H1 (cell line): ENCODE data around the gene STAU1. TPM values are rescaled to one million over a fixed set of nuclear protein-coding genes. Genes with fewer than 3 reads are reported as not detected.
"Not testable (repeated sequence)": the region's sequence is repeated elsewhere in the genome, so short reads cannot be mapped to it uniquely, and the experiment has no call there.

Experiments
- CTCF ChIA-PET: fragments of 300-600 bp; sonication (Branson Sonifier 250); formaldehyde crosslinking; loops from one replicate; lab custom pipeline; 2021; ENCODE audit not compliant: partially characterized antibody; lab: Charles Lee
- POLR2A ChIA-PET: fragments of 300-600 bp; sonication (Branson Sonifier 250); formaldehyde crosslinking; loops from one replicate; lab custom pipeline; 2021; ENCODE audit warnings: inconsistent platforms; ENCODE audit not compliant: partially characterized antibody; lab: Charles Lee
- DNase-seq, 2 experiments: peaks; one replicate each; pipeline versions ENCODE4 v3.0.0 to v3.0.0-alpha.2; 2010 to 2022; ENCODE audit warnings: low spot score in 2 of 2, low read depth in 1 of 2, mixed read lengths in 1 of 2
- FAIRE-seq: peaks from 2 replicates; lab custom pipeline; 2011; peaks lifted over from hg19 to GRCh38; lab: Jason Lieb, UNC
- H2AFZ ChIP-seq: 2 replicates; pipeline ENCODE4 v1.8.1; 2012; ENCODE audit warnings: low read length, inconsistent platforms
- H2AK5ac ChIP-seq: 2 replicates; pipeline ENCODE4 v1.6.1; 2013; ENCODE audit warnings: low read depth, low read length
- H2BK120ac ChIP-seq: replicated peaks from 2 replicates; pipeline ENCODE3; 2013; ENCODE audit warnings: low read depth, low read length, inconsistent platforms
- H2BK12ac ChIP-seq: 2 replicates; pipeline ENCODE4 v1.6.1; 2013; ENCODE audit warnings: low read depth, low read length
- H2BK15ac ChIP-seq: 2 replicates; pipeline ENCODE4 v1.6.1; 2013; ENCODE audit warnings: low read length
- H2BK20ac ChIP-seq: 2 replicates; pipeline ENCODE4 v1.6.1; 2013; ENCODE audit warnings: low read length
- H2BK5ac ChIP-seq: 2 replicates; pipeline ENCODE4 v1.6.1; 2013; ENCODE audit warnings: low read depth, low read length
- H3K14ac ChIP-seq: 2 replicates; pipeline ENCODE4 v1.6.1; 2013; ENCODE audit warnings: inconsistent platforms; ENCODE audit not compliant: insufficient read length
- H3K18ac ChIP-seq: 2 replicates; pipeline ENCODE4 v1.6.1; 2013; ENCODE audit warnings: low read length; ENCODE audit errors: extremely low read depth
- H3K23ac ChIP-seq: 2 replicates; pipeline ENCODE4 v1.6.1; 2013; ENCODE audit warnings: inconsistent platforms; ENCODE audit not compliant: insufficient read length
- H3K23me2 ChIP-seq: 2 replicates; pipeline ENCODE4 v1.6.1; 2013; ENCODE audit warnings: low read depth, low read length
- H3K27ac ChIP-seq: 2 replicates; pipeline ENCODE4 v1.6.1; 2011; ENCODE audit warnings: low read depth, low read length, inconsistent platforms
- H3K27me3 ChIP-seq, 4 experiments: replicated peaks in 1 of 4; 1 replicate in 1 of 4; 2 replicates in 3 of 4; pipeline versions ENCODE4 v1.6.1 to v1.8.1; 2011 to 2013; ENCODE audit warnings: low read length in 3 of 4, mild to moderate bottlenecking in 3 of 4, inconsistent platforms in 2 of 4, mixed read lengths in 2 of 4, moderate library complexity in 1 of 4; ENCODE audit not compliant: control insufficient read depth in 3 of 4, insufficient read depth in 3 of 4; ENCODE audit errors: extremely low read depth in 1 of 4
- H3K36me3 ChIP-seq, 4 experiments: 2 replicates each; pipeline versions ENCODE4 v1.6.1 to v1.8.1; 2011 to 2013; ENCODE audit warnings: mild to moderate bottlenecking in 4 of 4, low read length in 3 of 4, moderate library complexity in 2 of 4, control low read depth in 1 of 4, inconsistent platforms in 1 of 4; ENCODE audit not compliant: insufficient read depth in 4 of 4, control insufficient read depth in 2 of 4
- H3K4ac ChIP-seq: replicated peaks from 2 replicates; pipeline ENCODE3; 2013; ENCODE audit warnings: low read length, low read depth, mixed read lengths, inconsistent platforms; ENCODE audit not compliant: insufficient read length
- H3K4me1 ChIP-seq, 4 experiments: replicated peaks in 1 of 4; 1 replicate in 1 of 4; 2 replicates in 3 of 4; pipeline versions ENCODE4 v1.6.1 to v1.8.1; 2011 to 2013; ENCODE audit warnings: low read length in 3 of 4, inconsistent platforms in 2 of 4, mixed read lengths in 1 of 4; ENCODE audit not compliant: insufficient read depth in 4 of 4, control insufficient read depth in 3 of 4
- H3K4me2 ChIP-seq, 2 experiments: 2 replicates each; pipeline versions ENCODE4 v1.6.1 to v1.8.1; 2011 to 2013; ENCODE audit warnings: low read depth in 2 of 2, low read length in 2 of 2, control low read depth in 1 of 2, inconsistent platforms in 1 of 2, mild to moderate bottlenecking in 1 of 2; ENCODE audit not compliant: insufficient read depth in 1 of 2
- H3K4me3 ChIP-seq, 4 experiments: fragments of 200-600, 300-600 bp in 1 of 4; sonication (generic), shearing (Covaris generic), sonication (Bioruptor Twin) in 1 of 4; 2 replicates each; pipeline versions ENCODE4 v1.5.1 to v1.8.1; 2011 to 2016; ENCODE audit warnings: low read length in 4 of 4, low read depth in 3 of 4, control low read depth in 2 of 4, inconsistent platforms in 2 of 4, mild to moderate bottlenecking in 2 of 4, mixed read lengths in 1 of 4, moderate library complexity in 1 of 4; ENCODE audit not compliant: insufficient read depth in 2 of 4; ENCODE audit errors: extremely low read depth in 1 of 4
- H3K56ac ChIP-seq: replicated peaks from 2 replicates; pipeline ENCODE3; 2013; ENCODE audit warnings: low read depth, mild to moderate bottlenecking, mixed read lengths, low read length, inconsistent platforms; ENCODE audit not compliant: insufficient read length
- H3K79me1 ChIP-seq: 2 replicates; pipeline ENCODE4 v1.6.1; 2013; ENCODE audit warnings: low read depth, low read length, control low read depth
- H3K79me2 ChIP-seq, 2 experiments: 2 replicates each; pipeline versions ENCODE4 v1.6.1 to v1.8.1; 2012 to 2013; ENCODE audit warnings: low read length in 2 of 2, mild to moderate bottlenecking in 2 of 2, inconsistent platforms in 1 of 2; ENCODE audit not compliant: insufficient read depth in 2 of 2, control insufficient read depth in 1 of 2
- H3K9ac ChIP-seq, 4 experiments: replicated peaks in 1 of 4; 1 replicate in 1 of 4; 2 replicates in 3 of 4; pipeline versions ENCODE4 v1.6.1 to v1.8.1; 2011 to 2013; ENCODE audit warnings: low read depth in 3 of 4, low read length in 3 of 4, control low read depth in 2 of 4, mild to moderate bottlenecking in 2 of 4, moderate library complexity in 2 of 4, inconsistent platforms in 1 of 4; ENCODE audit errors: extremely low read depth in 1 of 4
- H3K9me3 ChIP-seq, 2 experiments: 2 replicates each; pipeline versions ENCODE4 v1.6.1 to v1.8.1; 2012 to 2013; ENCODE audit warnings: mild to moderate bottlenecking in 2 of 2, moderate library complexity in 2 of 2, control low read depth in 1 of 2, inconsistent platforms in 1 of 2, low read depth in 1 of 2, low read length in 1 of 2, mixed read lengths in 1 of 2; ENCODE audit not compliant: insufficient read depth in 2 of 2
- H4K20me1 ChIP-seq, 2 experiments: replicated peaks in 1 of 2; 2 replicates each; pipeline versions ENCODE3 to v1.8.1; 2011 to 2013; ENCODE audit warnings: inconsistent platforms in 2 of 2, low read length in 2 of 2, mild to moderate bottlenecking in 1 of 2; ENCODE audit not compliant: insufficient read depth in 2 of 2, control insufficient read depth in 1 of 2
- H4K5ac ChIP-seq: 2 replicates; pipeline ENCODE4 v1.6.1; 2013; ENCODE audit warnings: low read length, low read depth, mixed read lengths, inconsistent platforms; ENCODE audit not compliant: insufficient read length
- H4K8ac ChIP-seq: 2 replicates; pipeline ENCODE4 v1.8.0; 2013; ENCODE audit warnings: mild to moderate bottlenecking, moderate library complexity, low read length, inconsistent platforms; ENCODE audit not compliant: insufficient read depth; ENCODE audit errors: extremely low read depth
- H4K91ac ChIP-seq: replicated peaks from 2 replicates; pipeline ENCODE3; 2013; ENCODE audit warnings: low read length, mixed read lengths, inconsistent platforms; ENCODE audit not compliant: insufficient read length
- POLR2A ChIP-seq, 2 experiments: IDR thresholded peaks; 1 replicate in 1 of 2; 2 replicates in 1 of 2; pipeline ENCODE4 v1.6.1; 2011; ENCODE audit warnings: low read depth in 2 of 2, low read length in 2 of 2, mild to moderate bottlenecking in 2 of 2; ENCODE audit errors: control extremely low read depth in 1 of 2
- WGBS, 2 experiments: shearing (Covaris generic) in 1 of 2; methylation state at CpG; one replicate each; pipeline versions ENCODE4 v1.1.6 to v1.1.7; 2013 to 2015; ENCODE audit warnings: low lambda C conversion rate in 2 of 2, mixed read lengths in 2 of 2, inconsistent platforms in 1 of 2, low coverage in 1 of 2, missing lambda C conversion rate in 1 of 2; ENCODE audit not compliant: insufficient replicate concordance in 2 of 2, insufficient coverage in 1 of 2, insufficient read length in 1 of 2; ENCODE audit errors: extremely low coverage in 1 of 2, missing lambda C conversion rate in 1 of 2; 5-methylcytosine and 5-hydroxymethylcytosine counted together
- polyA plus RNA-seq, 7 experiments: library from polyadenylated mRNA; depleted of rRNA in 3 of 7; stranded (reverse) in 5 of 7; unstranded in 2 of 7; fragments of >200 nt in 5 of 7; fragments of 200-250 nt in 2 of 7; gene quantifications; 1 replicate in 5 of 7; 2 replicates in 1 of 7; 4 replicates in 1 of 7; pipeline versions ENCODE4 v1.2.1 to v1.2.3, GENCODE V29; 2011 to 2013; ENCODE audit warnings: missing spikeins in 2 of 7, mixed read lengths in 2 of 7
- total RNA-seq: library from RNA; stranded (reverse); fragmentation: NEBNext Ultra II Directional; extraction: Animal tissue kit (Norgen Biotek cat#: 25700); gene quantifications from 2 replicates; pipeline ENCODE4 v1.2.1, GENCODE V29; 2021

STAU1 gene
- total and polyA plus RNA-seq, 2 of the 8 experiments (the other 6 are each of a cell fraction or from before 2014, with no cell fraction given), result 41.4 to 107 TPM

DNA sequence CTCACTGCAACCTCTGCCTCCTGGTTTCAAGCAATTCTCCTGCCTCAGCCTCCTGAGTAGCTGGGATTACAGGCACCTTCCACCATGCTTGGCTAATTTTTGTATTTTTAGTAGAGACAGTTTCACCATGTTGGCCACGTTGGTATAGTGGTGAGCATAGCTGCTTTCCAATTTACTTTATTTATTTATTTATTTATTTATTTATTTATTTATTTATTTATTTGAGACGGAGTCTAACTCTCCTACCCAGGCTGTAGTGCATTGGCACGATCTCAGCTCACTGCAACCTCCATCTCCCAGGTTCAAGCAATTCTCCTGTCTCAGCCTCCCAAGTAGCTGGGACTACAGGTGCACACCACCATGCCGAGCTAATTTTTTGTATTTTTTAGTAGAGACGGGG is 87.8 kb downstream of the STAU1 start:
- H3K56ac ChIP-seq, H3K27ac ChIP-seq, H3K18ac ChIP-seq, H2AK5ac ChIP-seq, H3K9ac ChIP-seq, H3K4me3 ChIP-seq, H3K4ac ChIP-seq, H2BK120ac ChIP-seq, FAIRE-seq, H4K5ac ChIP-seq, H3K79me1 ChIP-seq, H3K9me3 ChIP-seq, H2BK15ac ChIP-seq, H4K8ac ChIP-seq, H3K4me2 ChIP-seq, DNase-seq, H2BK5ac ChIP-seq, H3K23me2 ChIP-seq, H3K4me1 ChIP-seq, H2AFZ ChIP-seq, H2BK20ac ChIP-seq, H3K23ac ChIP-seq, H4K91ac ChIP-seq, H3K14ac ChIP-seq, H2BK12ac ChIP-seq, H3K27me3 ChIP-seq: not testable (repeated sequence)
- H3K79me2 ChIP-seq, result peaks cover 0 to 18% of the 10 kb centered on the region in 2 experiments; a peak in 2 of 4 replicates
- POLR2A ChIA-PET, result interaction anchor here (0.9 to 2.0 kb wide), 4 partner anchors 9 to 53 kb away, joined by 3 to 4 read pairs (median 3); no protein-coding TSS in a partner anchor
- CTCF ChIA-PET, result interaction anchor here (1.3 kb wide), 2 partner anchors 32 to 116 kb away, joined by 4 read pairs; no protein-coding TSS in a partner anchor
- peaks cover 39 to 89% (median 67%) of the 10 kb centered on the region in 4 experiments for H3K36me3 ChIP-seq
- 0 out of 3 replicates have a peak, but pooled peaks of 1 of the 2 experiments have one; percentile 6 for TF ChIP-seq POLR2A (IDR thresholded peaks at IDR 0.05; ENCODE audit: control extremely low read depth in 1 of 2, low read depth in 2 of 2, low read length in 2 of 2)
- WGBS, 2 experiments, result 88% methylated on average over 5 of the region's 5 CpGs; no CpG with 5 or more reads in 1 of the 2 experiments
- peaks cover 4 to 11% of the 10 kb centered on the region in 2 experiments for H4K20me1 ChIP-seq
